ENCODE measurements around the gene LHX2. TPM values are rescaled to one million over a fixed set of nuclear protein-coding genes. Genes with fewer than 3 reads are reported as not detected.
"Not testable (repeated sequence)": the region's sequence is repeated elsewhere in the genome, so short reads cannot be mapped to it uniquely, and the experiment has no call there.

LHX2 gene
- total RNA-seq, 1 experiment from 2014 or later, result not detected

DNA sequence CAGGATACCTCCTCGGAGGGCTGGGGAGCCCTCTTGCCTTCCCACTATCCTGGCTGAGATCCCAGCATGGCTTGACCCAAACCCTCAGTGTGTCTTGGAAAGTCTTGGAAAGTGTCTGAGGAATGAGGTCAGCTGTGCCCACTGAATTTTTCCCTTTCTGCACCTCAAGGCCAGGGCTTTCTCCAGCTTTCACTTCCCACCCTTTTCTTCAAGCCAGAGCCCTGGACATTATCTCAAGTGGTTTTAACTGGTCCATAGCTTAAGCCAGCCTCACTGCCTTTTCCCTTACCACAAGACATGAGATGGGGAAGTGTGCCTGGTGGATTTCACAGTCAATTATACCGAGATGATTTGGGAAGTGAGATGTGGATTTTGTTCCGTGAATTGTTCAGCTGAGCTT, 35.7 kb upstream of the LHX2 start:
- Histone ChIP-seq H3K4me1 (ENCODE audit: low read length) (no peaks in the 10 kb centered on the region), H4K20me1 (ENCODE audit: insufficient read depth, low read depth, low read length) (no peaks in the 10 kb centered on the region), H3K4me3 (ENCODE audit: low read length) (no peak overlapping the region), H3K4me2 (ENCODE audit: low read depth, low read length, poor library complexity, severe bottlenecking) (no peak overlapping the region), H3K9me3 (ENCODE audit: low read length) (peaks cover 7% of the 10 kb centered on the region; the same call in 1 of the 2 replicates), H3K9me2 (replicated peaks; ENCODE audit: insufficient read depth, low read length) (no peaks in the 10 kb centered on the region), H3K27ac (ENCODE audit: low read length) (no peak overlapping the region), H2AFZ (ENCODE audit: low read length) (no peak overlapping the region), H3K36me3 (ENCODE audit: insufficient read depth, low read length) (no peaks in the 10 kb centered on the region), H3K27me3 (ENCODE audit: low read length) (no peaks in the 10 kb centered on the region), H3K9ac (ENCODE audit: low read length) (no peak overlapping the region), H3K79me2 (ENCODE audit: low read length) (no peaks in the 10 kb centered on the region)
- no peak for DNase-seq

- not testable (repeated sequence) for H2AFZ ChIP-seq (ENCODE audit: low read length); H3K9me2 ChIP-seq (replicated peaks; ENCODE audit: insufficient read depth, low read length); H4K20me1 ChIP-seq (ENCODE audit: insufficient read depth, low read depth, low read length); H3K4me2 ChIP-seq (ENCODE audit: low read depth, low read length, poor library complexity, severe bottlenecking); H3K9me3 ChIP-seq (ENCODE audit: low read length); H3K4me3 ChIP-seq (ENCODE audit: low read length); H3K27me3 ChIP-seq (ENCODE audit: low read length); DNase-seq; H3K4me1 ChIP-seq (ENCODE audit: low read length); H3K79me2 ChIP-seq (ENCODE audit: low read length); H3K27ac ChIP-seq (ENCODE audit: low read length); H3K36me3 ChIP-seq (ENCODE audit: insufficient read depth, low read length); H3K9ac ChIP-seq (ENCODE audit: low read length)
Measured at GRCh38 chr9:123976579-123976978, 35.0 kb upstream of the LHX2 start.

GRCh38 chr9:123978981-123979380, 32.6 kb upstream of the LHX2 start:
- H3K27me3 ChIP-seq (ENCODE audit: low read length), result no peaks in the 10 kb centered on the region
- no peaks in the 10 kb centered on the region for H3K79me2 ChIP-seq (ENCODE audit: low read length)
- H3K27ac ChIP-seq (ENCODE audit: low read length), result no peak overlapping the region
- DNase-seq, result no peak
- no peaks in the 10 kb centered on the region for H3K9me3 ChIP-seq (ENCODE audit: low read length)
- H3K9ac ChIP-seq (ENCODE audit: low read length), result no peak overlapping the region
- no peaks in the 10 kb centered on the region for H3K4me1 ChIP-seq (ENCODE audit: low read length)
- no peak overlapping the region for H2AFZ ChIP-seq (ENCODE audit: low read length)
- no peak overlapping the region for H3K4me3 ChIP-seq (ENCODE audit: low read length)
- no peak overlapping the region for H3K4me2 ChIP-seq (ENCODE audit: low read depth, low read length, poor library complexity, severe bottlenecking)
- H3K9me2 ChIP-seq (replicated peaks; ENCODE audit: insufficient read depth, low read length), result no peaks in the 10 kb centered on the region
- no peaks in the 10 kb centered on the region for H3K36me3 ChIP-seq (ENCODE audit: insufficient read depth, low read length)
- no peaks in the 10 kb centered on the region for H4K20me1 ChIP-seq (ENCODE audit: insufficient read depth, low read depth, low read length)

- Histone ChIP-seq H3K27ac (ENCODE audit: low read length) (no peak overlapping the region), H2AFZ (ENCODE audit: low read length) (no peak overlapping the region), H4K20me1 (ENCODE audit: insufficient read depth, low read depth, low read length) (no peaks in the 10 kb centered on the region), H3K79me2 (ENCODE audit: low read length) (no peaks in the 10 kb centered on the region), H3K36me3 (ENCODE audit: insufficient read depth, low read length) (no peaks in the 10 kb centered on the region), H3K4me2 (ENCODE audit: low read depth, low read length, poor library complexity, severe bottlenecking) (no peak overlapping the region), H3K27me3 (ENCODE audit: low read length) (no peaks in the 10 kb centered on the region), H3K4me1 (ENCODE audit: low read length) (no peaks in the 10 kb centered on the region), H3K4me3 (ENCODE audit: low read length) (no peak overlapping the region), H3K9ac (ENCODE audit: low read length) (no peak overlapping the region), H3K9me2 (replicated peaks; ENCODE audit: insufficient read depth, low read length) (no peaks in the 10 kb centered on the region), H3K9me3 (ENCODE audit: low read length) (no peaks in the 10 kb centered on the region)
- DNase-seq, result no peak
Measured at GRCh38 chr9:123982535-123982934, 29.0 kb upstream of the LHX2 start.

DNA sequence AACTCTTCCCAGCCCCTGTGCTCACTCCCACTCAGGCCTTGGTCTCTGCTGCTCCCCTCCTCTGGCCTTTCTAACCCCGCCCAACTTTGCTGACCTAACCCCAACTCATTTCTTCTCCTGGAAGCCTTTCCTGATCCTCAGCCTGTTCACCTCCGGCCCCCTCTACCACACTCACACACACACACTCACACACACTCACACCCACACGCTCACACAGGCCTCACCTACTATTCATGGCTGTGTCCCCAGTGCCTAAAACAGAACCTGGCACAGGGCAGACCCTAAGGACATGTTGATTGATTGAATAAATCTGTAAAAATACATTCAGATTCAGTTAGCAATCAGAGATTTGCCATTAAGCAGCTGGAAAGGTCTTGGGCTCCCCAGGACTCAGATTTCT, 28.5 kb upstream of the LHX2 start:
- Histone ChIP-seq H3K79me2 (ENCODE audit: low read length) (no peaks in the 10 kb centered on the region), H3K27me3 (ENCODE audit: low read length) (no peaks in the 10 kb centered on the region), H3K9me2 (replicated peaks; ENCODE audit: insufficient read depth, low read length) (no peaks in the 10 kb centered on the region), H3K27ac (ENCODE audit: low read length) (no peak overlapping the region), H3K4me3 (ENCODE audit: low read length) (no peak overlapping the region), H3K4me1 (ENCODE audit: low read length) (no peaks in the 10 kb centered on the region), H3K9me3 (ENCODE audit: low read length) (no peaks in the 10 kb centered on the region), H3K9ac (ENCODE audit: low read length) (no peak overlapping the region), H3K4me2 (ENCODE audit: low read depth, low read length, poor library complexity, severe bottlenecking) (no peak overlapping the region), H3K36me3 (ENCODE audit: insufficient read depth, low read length) (no peaks in the 10 kb centered on the region), H2AFZ (ENCODE audit: low read length) (no peak overlapping the region), H4K20me1 (ENCODE audit: insufficient read depth, low read depth, low read length) (no peaks in the 10 kb centered on the region)
- DNase-seq, result no peak

- Histone ChIP-seq H3K9ac (ENCODE audit: low read length) (no peak overlapping the region), H3K27me3 (ENCODE audit: low read length) (no peaks in the 10 kb centered on the region), H3K4me2 (ENCODE audit: low read depth, low read length, poor library complexity, severe bottlenecking) (no peak overlapping the region), H3K9me2 (replicated peaks; ENCODE audit: insufficient read depth, low read length) (no peaks in the 10 kb centered on the region), H3K79me2 (ENCODE audit: low read length) (no peaks in the 10 kb centered on the region), H3K9me3 (ENCODE audit: low read length) (no peaks in the 10 kb centered on the region), H3K27ac (ENCODE audit: low read length) (no peak overlapping the region), H2AFZ (ENCODE audit: low read length) (no peak overlapping the region), H3K4me3 (ENCODE audit: low read length) (no peak overlapping the region), H3K4me1 (ENCODE audit: low read length) (no peaks in the 10 kb centered on the region), H4K20me1 (ENCODE audit: insufficient read depth, low read depth, low read length) (no peaks in the 10 kb centered on the region), H3K36me3 (ENCODE audit: insufficient read depth, low read length) (no peaks in the 10 kb centered on the region)
- no peak for DNase-seq
Measured at GRCh38 chr9:123984802-123985201, 26.8 kb upstream of the LHX2 start.

- H3K36me3 ChIP-seq (ENCODE audit: insufficient read depth, low read length), result no peaks in the 10 kb centered on the region
- H3K4me3 ChIP-seq (ENCODE audit: low read length), result no peak overlapping the region
- no peak overlapping the region for H3K27ac ChIP-seq (ENCODE audit: low read length)
- no peaks in the 10 kb centered on the region for H3K9me2 ChIP-seq (replicated peaks; ENCODE audit: insufficient read depth, low read length)
- no peak for DNase-seq
- H3K4me2 ChIP-seq (ENCODE audit: low read depth, low read length, poor library complexity, severe bottlenecking), result no peak overlapping the region
- H2AFZ ChIP-seq (ENCODE audit: low read length), result no peak overlapping the region
- no peak overlapping the region for H3K9ac ChIP-seq (ENCODE audit: low read length)
- no peaks in the 10 kb centered on the region for H4K20me1 ChIP-seq (ENCODE audit: insufficient read depth, low read depth, low read length)
- no peaks in the 10 kb centered on the region for H3K27me3 ChIP-seq (ENCODE audit: low read length)
- no peaks in the 10 kb centered on the region for H3K4me1 ChIP-seq (ENCODE audit: low read length)
- no peaks in the 10 kb centered on the region for H3K79me2 ChIP-seq (ENCODE audit: low read length)
- H3K9me3 ChIP-seq (ENCODE audit: low read length), result no peaks in the 10 kb centered on the region
Measured at GRCh38 chr9:123985869-123986268, 25.7 kb upstream of the LHX2 start.

DNA sequence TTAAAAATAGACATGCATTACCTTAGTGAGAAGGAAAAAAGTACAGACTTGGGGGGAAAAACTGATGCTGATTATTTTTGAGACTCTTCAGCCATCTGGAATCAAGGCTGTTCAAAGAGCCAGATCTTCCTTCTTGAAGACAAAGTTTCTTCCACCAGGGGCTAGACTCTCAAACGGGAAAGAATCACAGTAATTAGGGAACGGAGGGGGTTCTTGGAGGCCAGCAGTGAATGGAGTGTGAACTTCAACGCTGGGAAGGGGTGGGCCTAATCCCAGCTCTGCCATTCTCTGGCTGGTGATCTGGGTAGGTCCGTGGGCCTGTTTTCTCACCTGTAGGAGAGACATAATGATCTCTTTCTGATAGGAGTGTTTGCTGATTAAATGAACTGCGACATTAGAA, 21.1 kb upstream of the LHX2 start:
- Histone ChIP-seq H3K79me2 (ENCODE audit: low read length) (no peaks in the 10 kb centered on the region), H3K27ac (ENCODE audit: low read length) (no peak overlapping the region), H4K20me1 (ENCODE audit: insufficient read depth, low read depth, low read length) (no peaks in the 10 kb centered on the region; the same call in 1 of the 2 replicates), H3K9me3 (ENCODE audit: low read length) (no peaks in the 10 kb centered on the region), H2AFZ (ENCODE audit: low read length) (no peak overlapping the region), H3K4me1 (ENCODE audit: low read length) (no peaks in the 10 kb centered on the region), H3K27me3 (ENCODE audit: low read length) (no peaks in the 10 kb centered on the region), H3K36me3 (ENCODE audit: insufficient read depth, low read length) (no peaks in the 10 kb centered on the region), H3K9me2 (replicated peaks; ENCODE audit: insufficient read depth, low read length) (no peaks in the 10 kb centered on the region), H3K9ac (ENCODE audit: low read length) (no peak overlapping the region), H3K4me3 (ENCODE audit: low read length) (no peak overlapping the region), H3K4me2 (ENCODE audit: low read depth, low read length, poor library complexity, severe bottlenecking) (no peak overlapping the region)
- DNase-seq, result no peak

GRCh38 chr9:123992679-123993078, 18.9 kb upstream of the LHX2 start:
- H4K20me1 ChIP-seq (ENCODE audit: insufficient read depth, low read depth, low read length); H3K4me1 ChIP-seq (ENCODE audit: low read length); H3K36me3 ChIP-seq (ENCODE audit: insufficient read depth, low read length); H3K79me2 ChIP-seq (ENCODE audit: low read length); H3K9me3 ChIP-seq (ENCODE audit: low read length); H3K4me3 ChIP-seq (ENCODE audit: low read length); H3K27ac ChIP-seq (ENCODE audit: low read length); H3K27me3 ChIP-seq (ENCODE audit: low read length); DNase-seq; H3K9me2 ChIP-seq (replicated peaks; ENCODE audit: insufficient read depth, low read length); H3K9ac ChIP-seq (ENCODE audit: low read length); H2AFZ ChIP-seq (ENCODE audit: low read length); H3K4me2 ChIP-seq (ENCODE audit: low read depth, low read length, poor library complexity, severe bottlenecking): not testable (repeated sequence)
